GM12892 (cell line): ENCODE data around the gene SMIM1.

Source experiments
- POLR2A ChIP-seq: IDR thresholded peaks from 2 replicates; pipeline ENCODE4 v1.6.1; 2011; ENCODE audit warnings: low read depth, low read length, control low read depth
- POLR2AphosphoS5 ChIP-seq: IDR thresholded peaks from 2 replicates; pipeline ENCODE4 v1.6.1; 2011; ENCODE audit warnings: low read depth, low read length, control low read depth
- TAF1 ChIP-seq: IDR thresholded peaks from 2 replicates; pipeline ENCODE4 v1.6.1; 2011; ENCODE audit warnings: low read depth, mild to moderate bottlenecking, control low read depth, low read length, borderline replicate concordance

GRCh38 chr1:3821004-3821403 is 48.5 kb downstream of the SMIM1 start:
- no peak for TF ChIP-seq POLR2A
- TF ChIP-seq POLR2AphosphoS5 = no peak
- TF ChIP-seq TAF1 = no peak
